ENCODE measurements around the gene ANO2.

ANO2 gene

GRCh38 chr12:5944053-5944452 is 1.0 kb downstream of the ANO2 start:
- TF ChIP-seq POLR2AphosphoS5 (IDR thresholded peaks at IDR 0.05; ENCODE audit: low read depth, low read length) = no peak
- TF ChIP-seq TAF1 (IDR thresholded peaks at IDR 0.05; ENCODE audit: borderline replicate concordance, insufficient read depth, low read length) = no peak
- TF ChIP-seq SIN3A (IDR thresholded peaks at IDR 0.05; ENCODE audit: borderline replicate concordance, insufficient read depth, low read length) = no peak
- TF ChIP-seq FOXP2 (optimal IDR thresholded peaks at IDR 0.05; ENCODE audit: borderline replicate concordance, extremely low read depth, extremely low read length, insufficient read depth) = no peak
- TF ChIP-seq REST (IDR thresholded peaks at IDR 0.05; ENCODE audit: insufficient read depth in 1 of 2, low read depth in 2 of 2, low read length in 2 of 2) = no peak

- no peak for TF ChIP-seq REST (IDR thresholded peaks at IDR 0.05; ENCODE audit: insufficient read depth in 1 of 2, low read depth in 2 of 2, low read length in 2 of 2)
- no peak for TF ChIP-seq FOXP2 (optimal IDR thresholded peaks at IDR 0.05; ENCODE audit: borderline replicate concordance, extremely low read depth, extremely low read length, insufficient read depth)
- no peak for TF ChIP-seq POLR2AphosphoS5 (IDR thresholded peaks at IDR 0.05; ENCODE audit: low read depth, low read length)
- no peak for TF ChIP-seq TAF1 (IDR thresholded peaks at IDR 0.05; ENCODE audit: borderline replicate concordance, insufficient read depth, low read length)
- TF ChIP-seq SIN3A (IDR thresholded peaks at IDR 0.05; ENCODE audit: borderline replicate concordance, insufficient read depth, low read length) = no peak
These were observed 3.2 kb downstream of the ANO2 start for GRCh38 chr12:5941907-5942306.

GRCh38 chr12:5927732-5928516 is 17.1 kb downstream of the ANO2 start:
- no peak for TF ChIP-seq TAF1 (IDR thresholded peaks at IDR 0.05; ENCODE audit: borderline replicate concordance, insufficient read depth, low read length)
- TF ChIP-seq SIN3A (IDR thresholded peaks at IDR 0.05; ENCODE audit: borderline replicate concordance, insufficient read depth, low read length) = no peak
- TF ChIP-seq FOXP2 (optimal IDR thresholded peaks at IDR 0.05; ENCODE audit: borderline replicate concordance, extremely low read depth, extremely low read length, insufficient read depth) = no peak
- TF ChIP-seq POLR2AphosphoS5 (IDR thresholded peaks at IDR 0.05; ENCODE audit: low read depth, low read length) = no peak
- no peak for TF ChIP-seq REST (IDR thresholded peaks at IDR 0.05; ENCODE audit: insufficient read depth in 1 of 2, low read depth in 2 of 2, low read length in 2 of 2)

- TF ChIP-seq SIN3A (IDR thresholded peaks at IDR 0.05; ENCODE audit: borderline replicate concordance, insufficient read depth, low read length) (no peak), FOXP2 (optimal IDR thresholded peaks at IDR 0.05; ENCODE audit: borderline replicate concordance, extremely low read depth, extremely low read length, insufficient read depth) (no peak), POLR2AphosphoS5 (IDR thresholded peaks at IDR 0.05; ENCODE audit: low read depth, low read length) (no peak), TAF1 (IDR thresholded peaks at IDR 0.05; ENCODE audit: borderline replicate concordance, insufficient read depth, low read length) (no peak), REST (IDR thresholded peaks at IDR 0.05; ENCODE audit: insufficient read depth in 1 of 2, low read depth in 2 of 2, low read length in 2 of 2) (no peak)
These were observed 19.4 kb downstream of the ANO2 start for GRCh38 chr12:5925646-5926045.
